BJ (cell line): Measurements from ENCODE around the gene OPCML. TPM values are rescaled to one million over a fixed set of nuclear protein-coding genes. Genes with fewer than 3 reads are reported as not detected.

Source experiments
- CTCF ChIA-PET: fragments of 350-600 bp; formaldehyde crosslinking; extraction: SDS; loops from one replicate; lab custom pipeline; 2021; ENCODE audit warnings: antibody characterized with exemption, inconsistent platforms; lab: Yijun Ruan, JAX
- POLR2A ChIA-PET: fragments of 300-600 bp; sonication (Branson Sonifier 250); formaldehyde crosslinking; extraction: SDS; loops from one replicate; lab custom pipeline; 2021; ENCODE audit warnings: antibody characterized with exemption; lab: Charles Lee
- DNase-seq: peaks from one replicate; pipeline ENCODE4 v3.0.0-alpha.2; 2011; ENCODE audit warnings: low read depth
- H3K27me3 ChIP-seq: 2 replicates; pipeline ENCODE4 v1.6.0; 2011; ENCODE audit warnings: low read length; ENCODE audit not compliant: control insufficient read depth, insufficient read depth
- H3K36me3 ChIP-seq: 2 replicates; pipeline ENCODE4 v1.5.1; 2011; ENCODE audit warnings: low read length; ENCODE audit not compliant: control insufficient read depth, insufficient read depth
- H3K4me3 ChIP-seq: 2 replicates; pipeline ENCODE4 v1.5.1; 2011; ENCODE audit warnings: low read depth, mild to moderate bottlenecking, control low read depth, low read length
- polyA plus RNA-seq: library from polyadenylated mRNA; depleted of rRNA; stranded (reverse); fragments of >200 nt; gene quantifications from 2 replicates; pipeline ENCODE4 v1.2.3, GENCODE V29; 2011
- TF ChIP-seq, protein P1 (sequence below): IDR thresholded peaks from 2 replicates; pipeline ENCODE4 v1.5.1; 2011; ENCODE audit warnings: low read depth, mild to moderate bottlenecking, control low read depth, inconsistent platforms, low read length, moderate library complexity; ENCODE audit not compliant: insufficient read depth

OPCML gene
- polyA plus RNA-seq, 1 experiment = 2.0 TPM

DNA sequence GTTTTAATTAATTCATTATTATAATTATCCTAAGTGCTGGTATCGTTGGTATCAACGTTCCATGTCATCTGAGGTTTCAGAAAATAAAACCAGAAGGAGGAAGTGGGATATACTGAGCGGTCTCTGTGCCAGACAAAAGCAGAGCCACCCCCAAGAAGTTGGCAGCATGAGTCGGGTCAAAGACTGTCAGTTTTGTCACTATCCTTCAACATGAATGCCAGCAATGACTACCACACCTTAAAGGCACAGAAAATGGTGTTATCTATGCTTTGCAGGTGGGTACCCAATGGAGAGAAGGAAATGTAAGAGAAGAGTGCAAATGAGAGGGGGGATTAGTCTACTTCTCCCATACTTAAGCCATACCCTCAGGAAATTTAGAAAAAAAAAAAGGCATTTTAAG, 408.5 kb downstream of the OPCML start:
- no peak overlapping the region for H3K4me3 ChIP-seq
- no peak for DNase-seq
- H3K36me3 ChIP-seq = no peaks in the 10 kb centered on the region
- POLR2A ChIA-PET = no interaction called here
- CTCF ChIA-PET = no interaction called here
- TF ChIP-seq, protein P1, sequence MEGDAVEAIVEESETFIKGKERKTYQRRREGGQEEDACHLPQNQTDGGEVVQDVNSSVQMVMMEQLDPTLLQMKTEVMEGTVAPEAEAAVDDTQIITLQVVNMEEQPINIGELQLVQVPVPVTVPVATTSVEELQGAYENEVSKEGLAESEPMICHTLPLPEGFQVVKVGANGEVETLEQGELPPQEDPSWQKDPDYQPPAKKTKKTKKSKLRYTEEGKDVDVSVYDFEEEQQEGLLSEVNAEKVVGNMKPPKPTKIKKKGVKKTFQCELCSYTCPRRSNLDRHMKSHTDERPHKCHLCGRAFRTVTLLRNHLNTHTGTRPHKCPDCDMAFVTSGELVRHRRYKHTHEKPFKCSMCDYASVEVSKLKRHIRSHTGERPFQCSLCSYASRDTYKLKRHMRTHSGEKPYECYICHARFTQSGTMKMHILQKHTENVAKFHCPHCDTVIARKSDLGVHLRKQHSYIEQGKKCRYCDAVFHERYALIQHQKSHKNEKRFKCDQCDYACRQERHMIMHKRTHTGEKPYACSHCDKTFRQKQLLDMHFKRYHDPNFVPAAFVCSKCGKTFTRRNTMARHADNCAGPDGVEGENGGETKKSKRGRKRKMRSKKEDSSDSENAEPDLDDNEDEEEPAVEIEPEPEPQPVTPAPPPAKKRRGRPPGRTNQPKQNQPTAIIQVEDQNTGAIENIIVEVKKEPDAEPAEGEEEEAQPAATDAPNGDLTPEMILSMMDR = no peak
- H3K27me3 ChIP-seq = no peaks in the 10 kb centered on the region

DNA sequence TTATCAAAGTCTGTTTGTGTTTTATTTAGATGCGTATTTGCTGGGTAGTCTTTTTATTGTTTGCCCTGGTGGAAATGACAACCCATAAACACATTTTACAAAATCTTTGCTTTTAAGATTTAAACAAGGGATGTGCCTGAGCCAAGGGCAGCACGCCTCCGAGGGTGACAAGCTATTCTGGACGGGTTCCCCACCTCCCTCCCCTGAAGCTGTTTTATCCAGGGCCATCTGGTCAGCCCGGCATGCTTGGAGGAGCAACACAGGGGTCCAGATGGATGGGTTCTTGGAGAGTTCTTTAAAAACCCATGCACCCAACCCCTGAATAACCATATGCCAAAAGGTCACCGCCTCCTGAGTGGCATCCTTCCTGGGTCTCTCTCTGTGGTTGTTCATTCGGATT, 408.9 kb downstream of the OPCML start:
- POLR2A ChIA-PET = no interaction called here
- no peaks in the 10 kb centered on the region for H3K27me3 ChIP-seq
- no peak overlapping the region for H3K4me3 ChIP-seq
- no peaks in the 10 kb centered on the region for H3K36me3 ChIP-seq
- CTCF ChIA-PET = no interaction called here
- TF ChIP-seq, protein P1 = no peak
- no peak for DNase-seq

DNA sequence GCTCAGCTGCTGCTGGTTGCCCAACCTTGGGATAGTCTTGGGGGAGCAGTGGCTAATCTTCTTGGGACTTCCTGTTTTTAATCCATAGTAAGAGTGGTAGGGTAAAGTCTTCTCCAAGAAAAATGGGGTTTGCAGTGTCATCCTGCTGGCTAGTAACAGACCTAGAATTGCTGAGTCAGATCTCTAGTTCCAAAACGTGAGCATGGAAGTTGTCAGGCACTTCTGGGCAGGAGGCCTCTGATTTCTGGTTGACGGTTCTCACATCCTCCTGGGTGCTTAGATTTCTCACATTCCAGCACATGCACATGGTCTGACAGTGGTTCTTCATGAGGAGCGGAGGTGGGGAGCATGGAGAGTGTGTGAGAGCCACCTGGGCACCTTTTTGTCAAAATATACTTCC, 410.0 kb downstream of the OPCML start:
- CTCF ChIA-PET = no interaction called here
- no peak for DNase-seq

DNA sequence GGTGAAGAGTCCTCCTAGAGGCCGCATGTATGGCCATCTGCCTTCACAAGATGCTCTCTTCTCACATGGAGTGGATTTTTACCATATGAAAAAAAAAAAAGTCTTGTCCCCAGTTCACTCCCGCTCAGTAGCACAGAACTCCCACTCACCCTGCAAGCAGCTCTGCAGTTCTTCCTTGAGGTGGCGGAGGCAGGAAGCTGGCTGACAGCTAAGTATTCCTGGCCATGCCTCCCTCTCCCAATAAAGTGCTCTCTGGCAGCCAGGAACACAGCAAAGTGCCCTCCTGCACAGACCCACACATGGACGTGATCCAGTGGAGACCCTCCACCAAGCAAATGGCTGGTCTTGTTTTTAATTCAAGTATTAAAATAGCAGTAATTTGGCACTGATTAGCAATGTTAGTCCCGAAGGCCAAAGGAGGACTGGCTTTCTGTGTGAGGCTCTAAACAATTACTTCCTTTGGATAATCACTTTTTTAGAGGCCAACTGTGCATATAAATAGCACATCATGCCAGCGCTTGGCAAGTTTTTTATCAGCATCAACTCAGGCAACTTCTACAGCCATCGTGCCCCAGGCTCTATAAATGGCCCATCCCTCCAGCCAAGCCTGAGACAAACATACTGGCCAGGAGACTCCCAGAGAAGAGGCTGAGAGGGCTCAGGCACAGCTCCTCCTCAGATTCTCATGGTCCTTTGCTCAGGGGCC, 413.6 kb downstream of the OPCML start:
- H3K27me3 ChIP-seq = no peaks in the 10 kb centered on the region
- CTCF ChIA-PET = no interaction called here
- POLR2A ChIA-PET = no interaction called here
- DNase-seq = no peak
- TF ChIP-seq, protein P1 = no peak
- no peaks in the 10 kb centered on the region for H3K36me3 ChIP-seq
- H3K4me3 ChIP-seq = no peak overlapping the region

More for the DNA sequence above, 410.0 kb downstream of the OPCML start:
- no peaks in the 10 kb centered on the region for H3K36me3 ChIP-seq
- H3K27me3 ChIP-seq = no peaks in the 10 kb centered on the region
- POLR2A ChIA-PET = no interaction called here
- TF ChIP-seq, protein P1 = no peak
- no peak overlapping the region for H3K4me3 ChIP-seq

DNA sequence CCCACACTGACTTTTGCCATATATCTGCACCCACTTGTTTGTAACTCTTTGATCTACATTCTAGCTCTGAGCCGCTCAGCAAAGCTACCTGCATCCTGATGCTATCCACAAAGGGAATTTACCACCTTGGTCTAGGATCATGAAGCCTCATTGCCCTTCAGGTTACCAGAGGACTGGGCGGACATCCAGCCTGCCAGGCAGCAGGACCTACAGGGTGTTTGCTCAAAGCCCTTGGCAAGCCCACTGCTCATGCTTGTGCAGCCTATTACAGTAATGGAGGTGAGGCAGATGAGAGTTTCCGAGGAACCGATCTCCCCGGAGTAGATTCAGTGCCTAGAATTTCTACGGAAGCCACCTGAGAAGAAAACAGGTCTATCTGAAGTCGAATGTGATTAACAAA, 417.2 kb downstream of the OPCML start:
- Histone ChIP-seq H3K4me3 (no peak overlapping the region), H3K36me3 (no peaks in the 10 kb centered on the region), H3K27me3 (no peaks in the 10 kb centered on the region)
- POLR2A ChIA-PET = no interaction called here
- TF ChIP-seq, protein P1 = no peak
- DNase-seq = no peak
- CTCF ChIA-PET = no interaction called here
